ENCODE data around the gene ATP10A. TPM values are rescaled to one million over a fixed set of nuclear protein-coding genes. Genes with fewer than 3 reads are reported as not detected.

The ATP10A gene
- total and polyA plus RNA-seq, 2 donors from 2014 or later: 4.0 to 6.8 TPM

DNA sequence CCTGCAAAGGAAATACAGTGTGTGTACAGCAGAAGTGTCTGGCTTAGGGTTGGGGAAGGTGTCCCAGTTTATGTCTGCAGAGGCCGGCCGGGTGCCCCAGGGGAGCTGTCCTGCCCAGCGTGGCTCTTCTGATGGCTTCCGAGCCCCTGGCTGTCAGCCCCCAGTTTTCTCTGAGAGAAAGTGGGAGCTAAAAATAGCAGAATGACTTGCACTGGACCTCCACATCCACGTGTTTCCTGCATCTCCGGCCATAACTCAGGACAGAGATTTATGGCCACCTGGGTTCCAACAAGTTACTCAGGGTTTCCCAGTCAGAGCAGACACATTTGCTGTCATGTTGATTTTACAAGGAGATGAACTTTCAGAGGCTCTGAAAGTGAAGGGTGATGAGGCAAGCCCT is 192.0 kb downstream of the ATP10A start:
- FAIRE-seq: no peak
- Histone ChIP-seq H3K9ac (ENCODE audit: low read length in 3 of 3) (no peak overlapping the region), H3K27me3 (ENCODE audit: control insufficient read depth, insufficient read depth, low read length) (no peaks in the 10 kb centered on the region), H3K27ac (ENCODE audit: low read depth in 2 of 2, low read length in 2 of 2) (no peak overlapping the region), H3K4me3 (ENCODE audit: low read length in 3 of 3) (no peak overlapping the region), H3K9me3 (ENCODE audit: control insufficient read depth in 2 of 3, insufficient read depth in 1 of 3, low read length in 3 of 3) (no peaks in the 10 kb centered on the region), H3K4me1 (ENCODE audit: control insufficient read depth in 2 of 3, insufficient read depth in 2 of 3, low read depth in 1 of 3, low read length in 3 of 3) (peaks cover 0 to 5% (median 0%) of the 10 kb centered on the region in 3 donors), H3K36me3 (ENCODE audit: control insufficient read depth in 2 of 3, insufficient read depth in 3 of 3, low read length in 3 of 3) (no peaks in the 10 kb centered on the region)
- intact Hi-C loops (cut with DNase I): no loop called here
- peak in 3 of 5 donors; percentile 64 to 85 (median 76) for DNase-seq
- TF ChIP-seq, protein P1, sequence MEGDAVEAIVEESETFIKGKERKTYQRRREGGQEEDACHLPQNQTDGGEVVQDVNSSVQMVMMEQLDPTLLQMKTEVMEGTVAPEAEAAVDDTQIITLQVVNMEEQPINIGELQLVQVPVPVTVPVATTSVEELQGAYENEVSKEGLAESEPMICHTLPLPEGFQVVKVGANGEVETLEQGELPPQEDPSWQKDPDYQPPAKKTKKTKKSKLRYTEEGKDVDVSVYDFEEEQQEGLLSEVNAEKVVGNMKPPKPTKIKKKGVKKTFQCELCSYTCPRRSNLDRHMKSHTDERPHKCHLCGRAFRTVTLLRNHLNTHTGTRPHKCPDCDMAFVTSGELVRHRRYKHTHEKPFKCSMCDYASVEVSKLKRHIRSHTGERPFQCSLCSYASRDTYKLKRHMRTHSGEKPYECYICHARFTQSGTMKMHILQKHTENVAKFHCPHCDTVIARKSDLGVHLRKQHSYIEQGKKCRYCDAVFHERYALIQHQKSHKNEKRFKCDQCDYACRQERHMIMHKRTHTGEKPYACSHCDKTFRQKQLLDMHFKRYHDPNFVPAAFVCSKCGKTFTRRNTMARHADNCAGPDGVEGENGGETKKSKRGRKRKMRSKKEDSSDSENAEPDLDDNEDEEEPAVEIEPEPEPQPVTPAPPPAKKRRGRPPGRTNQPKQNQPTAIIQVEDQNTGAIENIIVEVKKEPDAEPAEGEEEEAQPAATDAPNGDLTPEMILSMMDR (IDR thresholded peaks at IDR 0.05; ENCODE audit: borderline replicate concordance, extremely low read depth, insufficient read depth): no peak

DNA sequence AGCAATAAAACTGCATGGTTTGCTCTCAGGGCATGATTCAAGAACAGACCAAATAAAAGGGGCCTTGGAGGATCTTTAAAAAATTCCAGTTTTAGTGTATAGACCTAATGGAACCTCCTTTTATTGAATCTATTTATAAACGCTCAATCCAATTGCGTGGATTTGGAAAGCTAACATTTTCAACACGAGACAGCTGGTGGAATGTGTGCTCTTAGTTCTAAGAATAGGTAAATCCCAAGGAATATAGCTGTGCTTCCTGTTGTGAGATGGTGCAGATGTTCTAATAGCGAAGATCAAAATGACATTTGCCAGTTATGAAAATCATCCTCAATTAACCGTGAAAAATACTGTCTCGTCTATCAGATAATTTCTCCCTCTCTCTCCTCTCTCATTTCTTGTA is 192.5 kb downstream of the ATP10A start:
- peaks cover 0 to 5% (median 0%) of the 10 kb centered on the region in 3 donors for H3K4me1 ChIP-seq (ENCODE audit: control insufficient read depth in 2 of 3, insufficient read depth in 2 of 3, low read depth in 1 of 3, low read length in 3 of 3)
- H3K27me3 ChIP-seq (ENCODE audit: control insufficient read depth, insufficient read depth, low read length): no peaks in the 10 kb centered on the region
- intact Hi-C loops (cut with DNase I): no loop called here
- TF ChIP-seq, protein P1 (IDR thresholded peaks at IDR 0.05; ENCODE audit: borderline replicate concordance, extremely low read depth, insufficient read depth): no peak
- H3K27ac ChIP-seq (ENCODE audit: low read depth in 2 of 2, low read length in 2 of 2): no peak overlapping the region
- DNase-seq (no peak), FAIRE-seq (no peak)
- no peak overlapping the region for H3K9ac ChIP-seq (ENCODE audit: low read length in 3 of 3)
- H3K9me3 ChIP-seq (ENCODE audit: control insufficient read depth in 2 of 3, insufficient read depth in 1 of 3, low read length in 3 of 3): no peaks in the 10 kb centered on the region
- H3K4me3 ChIP-seq (ENCODE audit: low read length in 3 of 3): no peak overlapping the region
- H3K36me3 ChIP-seq (ENCODE audit: control insufficient read depth in 2 of 3, insufficient read depth in 3 of 3, low read length in 3 of 3): no peaks in the 10 kb centered on the region

DNA sequence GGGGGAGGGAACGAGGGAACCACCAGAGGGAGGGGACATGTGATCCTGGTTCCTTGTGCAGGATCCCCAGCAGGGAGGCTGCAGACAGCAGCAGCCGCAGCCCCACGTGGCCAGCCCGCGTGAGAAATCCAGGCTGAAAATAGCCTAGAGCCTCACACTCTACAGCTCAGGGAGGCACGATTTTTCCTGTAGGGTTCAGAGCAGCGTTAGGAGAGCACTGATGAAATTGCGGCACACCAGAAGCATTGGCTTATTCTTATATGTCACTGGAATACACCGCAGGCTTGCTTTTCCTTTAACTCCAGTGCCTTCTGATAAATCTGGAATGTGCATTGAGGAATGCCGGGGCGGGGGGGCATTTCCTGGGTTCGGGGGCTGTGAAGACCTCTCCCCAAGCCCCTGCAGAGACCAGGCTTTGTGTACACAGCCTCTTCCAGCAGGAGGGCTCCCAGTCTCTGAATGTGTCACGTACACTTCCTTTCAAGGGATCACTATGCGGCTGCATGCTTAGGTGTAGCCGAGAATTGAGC is 193.0 kb downstream of the ATP10A start:
- intact Hi-C loops (cut with DNase I): no loop called here
- H3K4me1 ChIP-seq (ENCODE audit: control insufficient read depth in 2 of 3, insufficient read depth in 2 of 3, low read depth in 1 of 3, low read length in 3 of 3): peaks cover 0 to 5% (median 0%) of the 10 kb centered on the region in 3 donors
- H3K4me3 ChIP-seq (ENCODE audit: low read length in 3 of 3): no peak overlapping the region
- TF ChIP-seq, protein P1 (IDR thresholded peaks at IDR 0.05; ENCODE audit: borderline replicate concordance, extremely low read depth, insufficient read depth): no peak
- H3K9me3 ChIP-seq (ENCODE audit: control insufficient read depth in 2 of 3, insufficient read depth in 1 of 3, low read length in 3 of 3): no peaks in the 10 kb centered on the region
- H3K27me3 ChIP-seq (ENCODE audit: control insufficient read depth, insufficient read depth, low read length): no peaks in the 10 kb centered on the region
- H3K36me3 ChIP-seq (ENCODE audit: control insufficient read depth in 2 of 3, insufficient read depth in 3 of 3, low read length in 3 of 3): no peaks in the 10 kb centered on the region
- no peak overlapping the region for H3K9ac ChIP-seq (ENCODE audit: low read length in 3 of 3)
- DNase-seq (peak; percentile 65 to 86 (median 75)), FAIRE-seq (no peak)
- no peak overlapping the region for H3K27ac ChIP-seq (ENCODE audit: low read depth in 2 of 2, low read length in 2 of 2)

DNA sequence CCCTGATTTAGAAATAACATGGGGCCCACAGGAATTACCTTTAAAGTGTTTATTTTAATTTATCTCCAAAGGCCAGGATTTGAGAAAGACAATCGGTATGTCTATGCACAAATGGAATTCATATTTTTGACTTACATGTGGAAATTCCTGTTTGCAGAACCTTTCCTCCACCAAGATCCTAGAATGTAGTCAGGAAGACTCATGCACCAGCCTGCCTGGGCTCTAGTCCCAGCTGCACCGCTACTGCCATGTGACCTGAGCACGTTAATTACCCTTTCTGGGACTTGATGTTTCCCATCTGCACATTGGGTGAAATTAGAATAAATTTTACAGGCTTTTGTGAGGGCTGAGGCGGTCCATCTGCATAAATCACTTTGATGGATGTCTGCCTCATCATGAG is 194.2 kb downstream of the ATP10A start:
- Histone ChIP-seq H3K9ac (ENCODE audit: low read length in 3 of 3) (no peak overlapping the region), H3K4me1 (ENCODE audit: control insufficient read depth in 2 of 3, insufficient read depth in 2 of 3, low read depth in 1 of 3, low read length in 3 of 3) (peaks cover 0 to 5% (median 0%) of the 10 kb centered on the region in 3 donors), H3K27me3 (ENCODE audit: control insufficient read depth, insufficient read depth, low read length) (no peaks in the 10 kb centered on the region), H3K36me3 (ENCODE audit: control insufficient read depth in 2 of 3, insufficient read depth in 3 of 3, low read length in 3 of 3) (no peaks in the 10 kb centered on the region), H3K27ac (ENCODE audit: low read depth in 2 of 2, low read length in 2 of 2) (no peak overlapping the region), H3K4me3 (ENCODE audit: low read length in 3 of 3) (no peak overlapping the region), H3K9me3 (ENCODE audit: control insufficient read depth in 2 of 3, insufficient read depth in 1 of 3, low read length in 3 of 3) (no peaks in the 10 kb centered on the region)
- no peak for FAIRE-seq
- TF ChIP-seq, protein P1 (IDR thresholded peaks at IDR 0.05; ENCODE audit: borderline replicate concordance, extremely low read depth, insufficient read depth): no peak
- DNase-seq: no peak
- intact Hi-C loops (cut with DNase I): no loop called here
